Right lobe of liver (tissue), 6 donors: ENCODE results near the gene UCK2. TPM values are rescaled to one million over a fixed set of nuclear protein-coding genes. Genes with fewer than 3 reads are reported as not detected.

Source experiments
- ATAC-seq, 4 donors: fragments of 200-7000 bp; cut with Tn5 transposase; one replicate each; pipeline ENCODE4 v1.9.1; 2020; ENCODE audit warnings: mild to moderate bottlenecking in 4 of 4, moderate library complexity in 4 of 4
- DNase-seq, 3 donors: peaks; one replicate each; pipeline ENCODE4 v3.0.0-alpha.2; 2020
- H3K27ac ChIP-seq, 3 donors: fragments of 200-600 bp; one replicate each; pipeline ENCODE4 v1.8.0; 2022
- H3K27me3 ChIP-seq, 2 donors: fragments of 200-600 bp; one replicate each; pipeline ENCODE4 v1.8.0; 2022
- H3K36me3 ChIP-seq, 4 donors: fragments of 200-600 bp; sonication (generic) in 1 of 4; one replicate each; pipeline versions ENCODE4 v1.5.1 to v1.8.0; 2017 to 2022; ENCODE audit warnings: control low read depth in 1 of 4
- H3K4me1 ChIP-seq, 4 donors: fragments of 200-600 bp; sonication (generic) in 1 of 4; one replicate each; pipeline versions ENCODE4 v1.5.1 to v1.8.0; 2017 to 2022; ENCODE audit warnings: control low read depth in 1 of 4
- H3K4me3 ChIP-seq, 3 donors: fragments of 200-600 bp; one replicate each; pipeline ENCODE4 v1.8.0; 2022
- H3K9me3 ChIP-seq, 4 donors: fragments of 200-600 bp; sonication (generic) in 1 of 4; one replicate each; pipeline versions ENCODE4 v1.5.1 to v1.8.0; 2017 to 2022; ENCODE audit warnings: control low read depth in 1 of 4
- POLR2A ChIP-seq: fragments of 450-650 bp; IDR thresholded peaks from one replicate; pipeline ENCODE4 v1.6.1; 2017; ENCODE audit warnings: antibody characterized with exemption, mild to moderate bottlenecking
- WGBS: methylation state at CpG from one replicate; pipeline ENCODE4 v1.1.6; 2018; ENCODE audit warnings: low coverage, low lambda C conversion rate; ENCODE audit not compliant: insufficient coverage; ENCODE audit errors: missing lambda C conversion rate; 5-methylcytosine and 5-hydroxymethylcytosine counted together
- intact Hi-C, 2 donors: fragments of 100-400 bp; cut with DNase I; formaldehyde crosslinking; loops; one replicate each; pipeline versions ENCODE4 v1.11.2 to v1.14.1; 2022
- total RNA-seq, 6 experiments: library from RNA; depleted of rRNA in 2 of 6; stranded (reverse); fragments of >200 nt in 2 of 6; fragmentation: NEBNext Ultra II Directional in 3 of 6; extraction: Animal tissue kit (Norgen Biotek cat#: 25700) in 3 of 6; gene quantifications; one replicate each; pipeline versions ENCODE4 v1.1.0 to v1.2.4, GENCODE V29; 2016 to 2023
- TF ChIP-seq, protein P1 (sequence below), 4 donors: fragments of 200-600 bp in 3 of 4; fragments of 450-650 bp in 1 of 4; IDR thresholded peaks; one replicate each; pipeline versions ENCODE4 v1.5.1 to v1.8.0; 2016 to 2022; ENCODE audit warnings: antibody characterized with exemption in 4 of 4, mild to moderate bottlenecking in 2 of 4
- donor health status: DM: no; HTN: yes; CAD: no.
- donor health status: DM: no; HTN: no; CAD: no.
- donor health status: DM: no; HTN: no; CAD: no.
- donor health status: DM: no; HTN: yes; CAD: no.
- donor health status: DM: no; HTN: yes; CAD: no.

The UCK2 gene
- total RNA-seq, 6 experiments from 2014 or later = 8.4 to 22.9 (median 10.4) TPM

DNA sequence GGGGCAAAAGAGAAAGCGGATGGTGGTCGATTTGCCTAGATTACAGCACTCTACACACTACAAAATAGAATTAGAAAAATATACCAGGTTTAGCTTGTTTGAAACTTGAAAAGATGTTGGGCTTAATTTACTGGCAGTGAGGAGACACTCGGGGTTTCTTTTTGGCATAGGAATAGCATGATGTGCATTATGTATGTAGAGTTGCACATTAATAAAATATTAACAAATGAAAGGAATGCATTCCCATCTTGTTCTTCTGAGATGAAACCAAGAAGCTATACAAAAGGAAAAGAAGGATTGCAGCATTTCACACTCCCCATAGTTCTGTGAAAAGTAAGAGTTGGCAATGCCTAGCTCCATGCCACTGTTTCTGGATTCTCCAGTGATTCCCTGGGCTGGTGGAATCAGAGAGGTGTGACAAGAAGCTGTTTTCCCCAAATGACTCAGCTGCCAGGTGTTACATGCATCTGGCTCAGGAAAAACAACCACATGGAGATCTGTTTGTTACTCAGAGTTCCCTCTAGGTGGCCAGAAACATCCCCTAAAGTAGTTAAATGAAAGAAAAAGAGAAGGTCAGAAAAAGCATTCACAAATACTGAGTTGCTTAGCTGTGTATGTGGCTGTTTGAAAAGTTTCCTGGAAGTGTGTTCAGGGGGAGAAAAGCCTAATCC is 115.6 kb downstream of the UCK2 start:
- Histone ChIP-seq H3K36me3 (no peaks in the 10 kb centered on the region), H3K4me3 (no peak overlapping the region), H3K4me1 (no peaks in the 10 kb centered on the region), H3K27me3 (no peaks in the 10 kb centered on the region), H3K27ac (no peak overlapping the region), H3K9me3 (no peaks in the 10 kb centered on the region)
- ATAC-seq (no peak), DNase-seq (no peak)
- WGBS = 79% methylated on average over 3 of the region's 3 CpGs
- TF ChIP-seq POLR2A = no peak
- TF ChIP-seq, protein P1, sequence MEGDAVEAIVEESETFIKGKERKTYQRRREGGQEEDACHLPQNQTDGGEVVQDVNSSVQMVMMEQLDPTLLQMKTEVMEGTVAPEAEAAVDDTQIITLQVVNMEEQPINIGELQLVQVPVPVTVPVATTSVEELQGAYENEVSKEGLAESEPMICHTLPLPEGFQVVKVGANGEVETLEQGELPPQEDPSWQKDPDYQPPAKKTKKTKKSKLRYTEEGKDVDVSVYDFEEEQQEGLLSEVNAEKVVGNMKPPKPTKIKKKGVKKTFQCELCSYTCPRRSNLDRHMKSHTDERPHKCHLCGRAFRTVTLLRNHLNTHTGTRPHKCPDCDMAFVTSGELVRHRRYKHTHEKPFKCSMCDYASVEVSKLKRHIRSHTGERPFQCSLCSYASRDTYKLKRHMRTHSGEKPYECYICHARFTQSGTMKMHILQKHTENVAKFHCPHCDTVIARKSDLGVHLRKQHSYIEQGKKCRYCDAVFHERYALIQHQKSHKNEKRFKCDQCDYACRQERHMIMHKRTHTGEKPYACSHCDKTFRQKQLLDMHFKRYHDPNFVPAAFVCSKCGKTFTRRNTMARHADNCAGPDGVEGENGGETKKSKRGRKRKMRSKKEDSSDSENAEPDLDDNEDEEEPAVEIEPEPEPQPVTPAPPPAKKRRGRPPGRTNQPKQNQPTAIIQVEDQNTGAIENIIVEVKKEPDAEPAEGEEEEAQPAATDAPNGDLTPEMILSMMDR (IDR thresholded peaks at IDR 0.05) = no peak
- intact Hi-C loops = no loop called here

DNA sequence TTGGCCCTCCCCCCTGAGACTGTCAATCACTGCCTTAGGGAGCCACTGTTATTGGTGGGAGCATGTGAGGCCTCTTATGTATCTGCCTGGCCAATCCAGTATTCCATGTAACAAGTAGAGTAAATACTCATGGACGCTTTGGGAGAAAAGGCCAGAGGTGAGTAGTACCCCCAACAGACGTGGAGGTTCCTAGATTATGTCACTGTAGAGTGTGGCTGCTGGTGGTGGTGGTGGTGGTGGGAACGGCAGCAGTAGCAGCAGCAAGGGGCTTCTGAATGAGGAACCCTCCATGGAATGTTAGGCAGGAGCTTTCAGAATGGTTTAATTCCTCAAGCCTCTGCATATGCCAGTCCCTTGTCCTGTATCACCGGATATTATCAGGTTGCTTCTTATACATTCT is 118.5 kb downstream of the UCK2 start:
- no peaks in the 10 kb centered on the region for H3K9me3 ChIP-seq
- H3K36me3 ChIP-seq = no peaks in the 10 kb centered on the region
- H3K27me3 ChIP-seq = no peaks in the 10 kb centered on the region
- no peak overlapping the region for H3K4me3 ChIP-seq
- ATAC-seq (no peak), DNase-seq (no peak)
- intact Hi-C loops = no loop called here
- H3K27ac ChIP-seq = no peak overlapping the region
- TF ChIP-seq, protein P1 (IDR thresholded peaks at IDR 0.05) = no peak
- no peak for TF ChIP-seq POLR2A
- 90% methylated on average over 4 of the region's 4 CpGs for WGBS
- no peaks in the 10 kb centered on the region for H3K4me1 ChIP-seq

DNA sequence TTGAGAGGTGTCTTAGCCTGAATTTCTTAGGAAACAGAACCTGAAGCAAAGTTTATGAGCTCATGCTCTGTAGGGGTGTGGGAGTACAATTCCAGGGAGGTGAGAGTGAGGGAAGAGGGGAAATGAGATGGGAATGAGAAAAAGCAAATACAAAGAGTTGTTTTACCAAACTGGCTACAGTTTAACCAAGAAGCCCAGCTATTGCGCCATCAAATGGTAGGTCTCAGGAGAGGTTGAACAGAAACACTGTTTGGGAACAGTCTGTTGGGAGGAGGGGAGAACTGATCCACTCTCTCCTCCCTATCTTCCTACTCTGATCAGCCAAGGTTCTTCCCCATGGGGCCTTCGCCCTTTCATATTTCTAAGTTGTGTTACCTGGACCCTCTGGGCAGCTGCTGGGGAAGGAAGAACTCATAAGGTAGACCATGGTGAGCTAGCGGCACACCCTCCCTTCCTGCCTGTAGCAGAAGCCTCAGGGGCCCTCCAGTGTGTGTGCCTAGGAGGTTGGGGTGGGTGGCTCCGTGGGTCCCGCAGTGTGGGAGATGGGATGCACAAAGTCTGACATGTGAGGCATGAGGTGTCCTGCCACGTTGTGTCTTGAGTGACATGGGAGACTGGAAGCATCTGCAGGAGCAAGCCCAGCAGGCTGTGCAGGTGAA is 120.5 kb downstream of the UCK2 start:
- Histone ChIP-seq H3K4me3 (no peak overlapping the region), H3K36me3 (no peaks in the 10 kb centered on the region), H3K27me3 (no peaks in the 10 kb centered on the region), H3K9me3 (no peaks in the 10 kb centered on the region), H3K27ac (no peak overlapping the region), H3K4me1 (no peaks in the 10 kb centered on the region)
- ATAC-seq (no peak), DNase-seq (no peak)
- intact Hi-C loops = no loop called here
- no peak for TF ChIP-seq POLR2A
- TF ChIP-seq, protein P1 (IDR thresholded peaks at IDR 0.05) = no peak
- WGBS = 71% methylated on average over 3 of the region's 6 CpGs

DNA sequence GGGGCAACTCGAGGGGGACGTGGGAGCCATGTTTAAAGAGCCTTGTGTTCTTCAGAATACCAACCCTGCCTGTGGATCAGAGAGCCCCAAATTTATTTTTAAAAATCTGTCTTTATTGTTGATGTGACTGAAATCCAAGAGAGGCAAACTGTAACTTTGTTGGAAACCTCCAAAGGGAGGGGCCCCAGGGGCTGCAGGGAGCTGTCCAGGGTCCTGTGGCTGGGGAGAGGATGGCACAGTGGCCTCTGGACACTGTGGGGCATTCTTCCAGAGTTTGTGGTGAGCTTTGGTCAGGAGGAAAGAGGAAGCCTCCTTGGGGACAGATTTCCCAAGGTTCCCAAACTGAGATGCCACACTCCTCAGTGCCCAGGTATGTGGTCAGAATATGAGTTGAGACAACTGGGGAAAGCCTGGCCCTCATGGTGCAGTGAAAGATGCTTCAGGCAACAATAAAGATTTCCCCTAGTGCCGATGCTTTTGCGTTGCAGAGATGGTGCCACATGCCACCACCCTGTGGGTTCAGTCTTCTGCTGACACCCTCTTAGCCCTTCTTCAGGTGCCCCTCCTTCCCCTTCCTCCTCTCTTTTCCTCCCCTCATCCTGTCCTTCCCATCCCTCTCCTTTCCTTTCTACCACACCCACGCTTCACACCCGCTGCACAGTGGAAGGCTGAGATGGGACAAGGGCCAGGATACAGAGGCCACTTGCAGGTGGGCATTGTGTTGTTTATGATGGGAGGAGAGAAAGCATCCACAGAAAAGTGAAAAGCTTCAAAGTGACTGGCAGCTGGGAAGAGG is 122.1 kb downstream of the UCK2 start:
- no peak overlapping the region for H3K4me3 ChIP-seq
- H3K27ac ChIP-seq = no peak overlapping the region
- H3K4me1 ChIP-seq = no peaks in the 10 kb centered on the region
- H3K27me3 ChIP-seq = no peaks in the 10 kb centered on the region
- ATAC-seq (no peak), DNase-seq (no peak)
- TF ChIP-seq, protein P1 (IDR thresholded peaks at IDR 0.05) = no peak
- TF ChIP-seq POLR2A = no peak
- H3K36me3 ChIP-seq = no peaks in the 10 kb centered on the region
- no peaks in the 10 kb centered on the region for H3K9me3 ChIP-seq
- WGBS = 46% methylated on average over 3 of the region's 6 CpGs
- intact Hi-C loops = no loop called here
